ENCODE data around the gene CACNA2D2.

CACNA2D2 gene

DNA sequence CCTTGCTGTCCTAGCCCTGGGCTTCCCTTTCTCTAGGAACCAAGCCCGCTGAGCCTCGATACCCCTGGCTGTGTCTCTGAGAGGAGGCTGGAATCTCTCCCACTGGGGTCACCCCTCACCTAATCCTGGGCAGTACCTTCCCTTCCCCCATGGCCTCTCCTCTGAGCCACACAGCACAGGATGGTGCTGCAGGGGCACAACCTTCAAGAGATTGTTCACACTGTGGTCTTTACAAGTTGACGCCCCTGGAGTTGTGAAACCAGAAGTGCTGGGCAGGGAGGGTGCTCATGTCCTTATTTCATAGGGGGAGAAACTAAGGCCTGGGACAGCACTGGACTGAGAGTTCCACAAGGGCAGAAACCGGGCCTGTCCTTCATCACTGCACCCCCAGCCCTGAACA, 73.2 kb downstream of the CACNA2D2 start:
- Mint-ChIP-seq H3K36me3 (ENCODE audit: low read depth) (no peaks in the 10 kb centered on the region), H3K27ac (no peak overlapping the region), H3K27me3 (ENCODE audit: low read depth) (no peaks in the 10 kb centered on the region), H3K4me3 (no peak overlapping the region), H3K4me1 (ENCODE audit: low read depth) (peaks cover 2% of the 10 kb centered on the region), H3K9me3 (no peaks in the 10 kb centered on the region)
- no peak for DNase-seq (ENCODE audit: low spot score)

DNA sequence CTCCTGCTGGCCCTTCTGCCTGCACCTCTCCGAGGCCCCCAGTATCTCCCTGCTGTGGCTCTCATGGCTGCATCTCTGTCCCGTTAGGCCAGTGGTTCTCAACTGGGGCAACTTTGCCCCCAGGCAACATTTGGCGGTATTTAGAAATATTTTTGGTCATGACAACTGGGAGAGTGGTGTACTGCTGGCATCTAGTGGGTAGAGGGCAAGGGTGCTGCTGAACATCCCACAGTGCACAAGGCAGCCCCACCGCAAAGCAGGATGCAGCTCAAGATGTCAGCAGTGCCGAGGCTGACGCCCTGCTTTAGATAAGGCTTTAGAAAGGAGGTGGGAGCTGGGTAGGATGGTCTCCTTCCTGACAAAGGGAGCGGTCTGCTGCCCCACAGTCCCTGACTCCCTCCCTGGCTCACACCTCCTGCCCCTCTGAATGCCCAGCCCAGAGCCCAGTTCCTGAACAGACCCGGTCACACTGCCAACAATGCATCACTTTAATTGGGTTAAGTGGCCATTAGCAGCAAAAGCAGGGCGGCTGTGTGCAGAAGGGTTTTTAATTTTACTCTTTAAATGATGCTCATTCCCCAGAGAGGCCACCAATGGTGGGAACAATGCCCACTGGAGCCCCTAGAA, 75.3 kb downstream of the CACNA2D2 start:
- no peaks in the 10 kb centered on the region for H3K4me1 Mint-ChIP-seq (ENCODE audit: low read depth)
- no peak overlapping the region for H3K4me3 Mint-ChIP-seq
- no peak for DNase-seq (ENCODE audit: low spot score)
- H3K36me3 Mint-ChIP-seq (ENCODE audit: low read depth): no peaks in the 10 kb centered on the region
- H3K27me3 Mint-ChIP-seq (ENCODE audit: low read depth): no peaks in the 10 kb centered on the region
- H3K27ac Mint-ChIP-seq: no peak overlapping the region
- H3K9me3 Mint-ChIP-seq: no peaks in the 10 kb centered on the region

DNA sequence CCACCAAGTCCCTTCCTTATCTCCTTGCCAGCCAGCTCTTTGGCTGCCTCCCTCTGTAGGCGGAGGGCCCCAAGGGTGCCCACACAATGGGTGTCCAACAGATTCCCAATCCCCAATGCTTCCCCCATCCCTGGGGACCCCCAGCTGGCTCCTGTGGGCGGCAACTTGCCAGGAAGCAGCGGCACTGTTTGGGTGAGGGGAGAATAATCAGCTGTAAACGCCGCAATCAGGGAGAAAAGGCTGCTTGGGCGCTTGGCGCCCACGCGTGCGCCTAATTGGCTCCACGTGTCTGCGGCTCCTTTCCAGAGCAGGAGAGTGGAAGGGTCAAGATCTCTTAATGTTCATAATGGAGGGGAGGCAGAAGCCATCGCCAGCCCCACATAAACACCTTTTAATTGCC, 76.2 kb downstream of the CACNA2D2 start:
- no peaks in the 10 kb centered on the region for H3K9me3 Mint-ChIP-seq
- no peaks in the 10 kb centered on the region for H3K36me3 Mint-ChIP-seq (ENCODE audit: low read depth)
- DNase-seq (ENCODE audit: low spot score): no peak
- H3K27ac Mint-ChIP-seq: no peak overlapping the region
- H3K4me1 Mint-ChIP-seq (ENCODE audit: low read depth): no peaks in the 10 kb centered on the region
- H3K4me3 Mint-ChIP-seq: no peak overlapping the region
- no peaks in the 10 kb centered on the region for H3K27me3 Mint-ChIP-seq (ENCODE audit: low read depth)

DNA sequence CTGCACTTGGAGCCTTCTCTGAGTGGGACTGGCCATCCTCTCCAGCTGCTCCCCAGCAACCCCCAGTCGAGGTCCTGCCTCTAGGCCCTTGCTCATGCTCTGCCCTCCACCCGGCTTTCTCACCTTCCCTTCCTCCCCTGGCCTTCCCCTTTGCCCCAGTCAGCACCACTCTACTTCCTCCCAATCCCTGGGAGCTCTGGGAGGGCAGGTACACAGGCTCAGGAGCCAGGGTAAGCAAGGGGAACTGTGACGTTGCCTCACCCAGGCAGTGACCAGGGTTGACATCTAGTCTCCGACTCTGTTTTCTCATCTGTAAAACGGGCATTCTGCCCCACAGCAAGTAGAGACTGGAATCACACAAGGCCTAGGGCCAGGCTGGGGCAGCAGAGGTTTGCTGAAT, 77.5 kb downstream of the CACNA2D2 start:
- no peaks in the 10 kb centered on the region for H3K36me3 Mint-ChIP-seq (ENCODE audit: low read depth)
- no peak overlapping the region for H3K27ac Mint-ChIP-seq
- H3K4me1 Mint-ChIP-seq (ENCODE audit: low read depth): no peaks in the 10 kb centered on the region
- H3K9me3 Mint-ChIP-seq: no peaks in the 10 kb centered on the region
- H3K27me3 Mint-ChIP-seq (ENCODE audit: low read depth): no peaks in the 10 kb centered on the region
- H3K4me3 Mint-ChIP-seq: no peak overlapping the region
- no peak for DNase-seq (ENCODE audit: low spot score)

DNA sequence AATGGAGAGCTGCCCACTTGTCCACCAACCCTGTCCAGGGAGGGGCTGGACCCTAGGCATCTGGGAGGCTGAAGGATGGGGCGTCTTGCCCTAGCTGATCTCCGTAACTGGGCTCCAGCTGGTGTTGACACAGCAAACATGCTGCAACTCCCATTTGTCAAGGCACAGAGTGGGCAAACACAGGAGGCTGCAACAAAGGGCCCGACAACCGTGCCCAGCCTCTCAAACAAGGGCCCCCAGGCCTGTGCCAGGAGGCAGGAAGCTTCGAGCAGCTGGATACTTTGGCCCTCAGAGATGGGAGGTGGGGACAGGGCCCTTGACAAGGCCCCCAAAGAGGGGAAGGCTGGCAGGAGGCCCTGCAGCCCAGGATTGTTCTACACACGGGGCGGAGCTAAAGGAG, 79.9 kb downstream of the CACNA2D2 start:
- no peaks in the 10 kb centered on the region for H3K9me3 Mint-ChIP-seq

DNA sequence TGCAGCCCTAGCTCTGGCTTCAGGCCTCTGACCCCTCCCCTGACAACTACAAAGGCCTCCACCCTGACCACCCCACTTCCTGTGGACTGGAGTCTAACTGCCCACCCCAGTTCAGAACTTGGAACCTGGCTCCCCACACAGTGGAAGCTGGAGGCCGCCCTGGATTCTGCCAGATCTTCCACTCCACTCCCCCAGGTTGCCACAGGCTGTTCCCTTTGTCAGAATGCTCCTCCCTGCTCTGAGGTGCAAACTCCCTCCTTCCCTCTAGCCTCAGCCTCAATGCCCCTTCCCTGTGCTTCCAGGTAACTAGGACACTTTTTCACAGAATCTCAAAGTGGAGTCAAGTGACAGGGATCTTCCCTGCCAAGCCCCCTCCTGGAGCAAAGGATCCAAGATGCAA, 81.3 kb downstream of the CACNA2D2 start:
- Mint-ChIP-seq H3K36me3 (ENCODE audit: low read depth) (no peaks in the 10 kb centered on the region), H3K27me3 (ENCODE audit: low read depth) (no peaks in the 10 kb centered on the region), H3K27ac (no peak overlapping the region), H3K9me3 (no peaks in the 10 kb centered on the region), H3K4me3 (no peak overlapping the region), H3K4me1 (ENCODE audit: low read depth) (no peaks in the 10 kb centered on the region)
- DNase-seq (ENCODE audit: low spot score): no peak

More for the DNA sequence above, 79.9 kb downstream of the CACNA2D2 start:
- Mint-ChIP-seq H3K4me3 (no peak overlapping the region), H3K4me1 (ENCODE audit: low read depth) (no peaks in the 10 kb centered on the region), H3K27ac (no peak overlapping the region), H3K36me3 (ENCODE audit: low read depth) (no peaks in the 10 kb centered on the region), H3K27me3 (ENCODE audit: low read depth) (no peaks in the 10 kb centered on the region)
- no peak for DNase-seq (ENCODE audit: low spot score)

DNA sequence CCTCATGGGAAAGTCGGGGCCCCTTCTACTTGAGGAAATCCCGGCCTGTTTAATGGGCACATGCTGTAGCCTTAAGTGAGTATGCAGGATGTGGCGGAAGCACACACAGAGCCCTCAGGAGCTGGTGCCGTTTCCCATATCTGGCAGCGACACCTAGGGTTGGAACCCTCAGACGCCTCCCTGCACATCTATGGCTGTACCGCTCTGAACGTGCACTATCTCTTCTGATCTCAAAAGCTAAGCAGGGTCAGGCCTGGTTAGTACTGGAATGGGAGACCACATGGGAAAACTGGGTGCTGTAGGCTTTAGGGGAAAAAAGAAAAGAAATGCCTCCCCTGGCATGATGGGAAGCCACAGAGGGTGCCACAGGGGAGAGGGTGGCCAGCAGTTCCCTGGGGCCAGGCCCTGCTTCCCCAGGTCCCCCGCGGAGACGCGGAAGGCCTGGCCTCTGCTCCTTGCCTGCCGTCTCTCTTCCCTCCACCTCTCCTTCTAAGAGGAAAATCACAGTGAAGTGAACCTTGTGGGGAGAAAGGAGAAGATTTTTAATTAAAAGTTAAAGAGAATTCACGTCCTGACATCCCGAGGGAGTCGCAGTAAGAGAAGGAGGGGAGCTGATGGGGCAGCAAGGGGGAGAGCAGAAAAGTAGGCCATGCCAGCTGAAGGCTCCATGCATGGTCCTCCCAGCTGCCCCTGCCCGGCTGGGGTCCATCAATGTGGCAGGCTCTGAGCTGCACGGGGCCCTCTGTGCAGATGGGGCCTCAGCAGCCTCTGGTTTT, 83.7 kb downstream of the CACNA2D2 start:
- no peak for DNase-seq (ENCODE audit: low spot score)
- no peaks in the 10 kb centered on the region for H3K4me1 Mint-ChIP-seq (ENCODE audit: low read depth)
- H3K27me3 Mint-ChIP-seq (ENCODE audit: low read depth): no peaks in the 10 kb centered on the region
- no peak overlapping the region for H3K4me3 Mint-ChIP-seq
- no peak overlapping the region for H3K27ac Mint-ChIP-seq
- no peaks in the 10 kb centered on the region for H3K9me3 Mint-ChIP-seq
- H3K36me3 Mint-ChIP-seq (ENCODE audit: low read depth): no peaks in the 10 kb centered on the region

DNA sequence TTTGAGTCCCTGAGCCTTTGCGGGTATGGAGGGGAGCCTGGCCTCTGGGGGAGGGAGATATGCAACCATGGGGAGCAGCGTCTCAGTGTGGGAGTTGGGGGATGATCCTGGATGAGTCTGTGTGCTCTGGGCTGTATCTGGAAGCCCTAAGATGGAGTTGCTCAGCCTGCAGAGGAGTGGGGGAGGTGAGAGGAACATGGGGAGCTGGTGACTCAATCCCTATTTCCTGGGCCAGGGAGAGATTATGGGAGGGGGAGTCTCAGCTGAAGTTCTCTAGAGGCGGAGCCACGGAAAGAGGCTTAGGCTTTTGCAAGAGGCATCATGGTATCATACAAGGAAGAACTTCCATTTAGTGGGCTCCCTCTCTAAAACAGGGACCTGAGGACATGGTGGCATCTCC, 84.6 kb downstream of the CACNA2D2 start:
- H3K4me3 Mint-ChIP-seq: no peak overlapping the region
- H3K27me3 Mint-ChIP-seq (ENCODE audit: low read depth): no peaks in the 10 kb centered on the region
- no peaks in the 10 kb centered on the region for H3K36me3 Mint-ChIP-seq (ENCODE audit: low read depth)
- no peaks in the 10 kb centered on the region for H3K9me3 Mint-ChIP-seq
- H3K27ac Mint-ChIP-seq: no peak overlapping the region
- no peaks in the 10 kb centered on the region for H3K4me1 Mint-ChIP-seq (ENCODE audit: low read depth)
- DNase-seq (ENCODE audit: low spot score): no peak

DNA sequence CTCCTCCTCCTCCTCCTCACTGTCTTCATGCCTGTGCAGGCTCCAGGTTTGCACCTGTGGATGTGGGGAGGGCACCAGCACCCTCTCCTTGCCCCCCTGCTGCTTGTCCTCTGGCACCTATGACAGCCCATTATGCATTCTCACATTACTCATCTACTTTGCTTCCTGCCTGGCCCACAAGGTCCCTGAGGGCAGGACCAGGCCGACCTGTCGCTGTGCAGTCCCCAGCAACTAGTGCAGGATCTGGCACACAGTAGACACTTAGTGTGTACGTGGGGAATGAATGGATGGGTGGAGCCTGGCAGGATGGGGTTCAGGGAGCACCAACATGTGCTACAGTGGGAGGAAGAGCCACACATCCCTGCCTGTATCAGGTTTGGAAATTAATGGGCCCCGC, 85.8 kb downstream of the CACNA2D2 start:
- Mint-ChIP-seq H3K27me3 (ENCODE audit: low read depth) (no peaks in the 10 kb centered on the region), H3K36me3 (ENCODE audit: low read depth) (no peaks in the 10 kb centered on the region), H3K9me3 (no peaks in the 10 kb centered on the region), H3K27ac (no peak overlapping the region), H3K4me1 (ENCODE audit: low read depth) (no peaks in the 10 kb centered on the region), H3K4me3 (no peak overlapping the region)
- no peak for DNase-seq (ENCODE audit: low spot score)

DNA sequence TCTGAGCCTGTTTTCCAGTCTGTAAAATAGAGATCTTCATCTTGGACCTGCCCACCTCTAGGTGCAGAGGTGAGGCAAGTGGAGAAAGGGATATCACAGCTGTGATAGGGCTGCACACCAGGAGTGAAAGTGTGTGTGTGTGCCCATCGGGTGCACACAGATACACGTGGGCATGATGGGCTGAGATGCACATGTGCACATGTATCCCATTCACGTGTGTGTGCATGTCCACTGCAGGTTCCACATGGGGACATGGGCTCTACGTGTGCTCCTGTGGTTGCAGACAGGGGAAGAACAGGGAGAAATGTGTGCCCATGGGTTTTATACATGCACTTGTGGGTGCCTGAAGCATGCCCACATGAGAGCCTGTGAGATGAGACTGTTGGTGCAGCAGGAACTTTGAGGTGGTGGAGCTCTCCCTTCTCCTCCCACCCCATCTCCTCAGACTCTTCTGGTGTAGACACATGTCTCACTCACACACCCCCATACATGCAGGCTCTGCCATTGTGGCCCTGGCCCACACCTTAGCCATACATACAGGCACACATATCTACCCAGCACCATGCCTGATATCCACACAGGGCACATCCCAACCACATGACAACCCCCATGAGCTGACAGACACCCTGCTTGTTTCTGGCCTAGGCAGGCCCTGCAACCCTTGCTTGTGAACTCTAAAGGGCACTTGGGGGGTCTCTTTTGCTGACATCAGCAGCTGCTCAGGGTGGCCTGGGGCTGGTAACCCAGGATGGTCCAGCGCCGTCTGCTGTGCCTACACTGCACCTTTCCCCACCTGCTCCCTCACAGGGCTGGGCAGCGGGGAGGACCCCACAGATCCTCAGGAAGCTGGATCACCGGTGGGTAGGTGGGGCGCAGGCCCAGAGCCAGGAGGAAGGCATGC, 86.4 kb downstream of the CACNA2D2 start:
- Mint-ChIP-seq H3K4me3 (no peak overlapping the region), H3K27ac (no peak overlapping the region), H3K27me3 (ENCODE audit: low read depth) (no peaks in the 10 kb centered on the region), H3K36me3 (ENCODE audit: low read depth) (no peaks in the 10 kb centered on the region), H3K4me1 (ENCODE audit: low read depth) (no peaks in the 10 kb centered on the region), H3K9me3 (no peaks in the 10 kb centered on the region)
- DNase-seq (ENCODE audit: low spot score): no peak

DNA sequence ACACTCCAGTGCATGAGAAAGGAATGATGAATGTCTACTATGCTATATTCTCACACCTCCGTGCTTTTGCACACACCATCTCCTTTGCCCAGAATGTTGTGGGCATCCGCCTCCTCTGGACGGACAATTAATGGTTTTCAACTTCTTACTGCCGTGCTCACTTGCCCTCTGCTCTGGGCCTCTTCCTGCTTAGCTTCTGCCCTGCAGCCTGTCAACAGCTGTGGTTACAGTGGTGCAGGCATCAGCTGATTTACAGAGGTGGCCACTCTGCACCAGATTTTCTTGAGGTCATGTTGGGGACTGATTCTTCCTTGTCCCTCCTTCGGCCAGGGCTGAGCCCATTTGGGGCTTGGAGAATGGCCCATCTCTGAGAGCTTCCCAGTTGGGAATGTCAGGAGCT, 87.6 kb downstream of the CACNA2D2 start:
- Mint-ChIP-seq H3K36me3 (ENCODE audit: low read depth) (no peaks in the 10 kb centered on the region), H3K27ac (no peak overlapping the region), H3K9me3 (no peaks in the 10 kb centered on the region), H3K4me1 (ENCODE audit: low read depth) (no peaks in the 10 kb centered on the region), H3K4me3 (no peak overlapping the region), H3K27me3 (ENCODE audit: low read depth) (no peaks in the 10 kb centered on the region)
- no peak for DNase-seq (ENCODE audit: low spot score)

DNA sequence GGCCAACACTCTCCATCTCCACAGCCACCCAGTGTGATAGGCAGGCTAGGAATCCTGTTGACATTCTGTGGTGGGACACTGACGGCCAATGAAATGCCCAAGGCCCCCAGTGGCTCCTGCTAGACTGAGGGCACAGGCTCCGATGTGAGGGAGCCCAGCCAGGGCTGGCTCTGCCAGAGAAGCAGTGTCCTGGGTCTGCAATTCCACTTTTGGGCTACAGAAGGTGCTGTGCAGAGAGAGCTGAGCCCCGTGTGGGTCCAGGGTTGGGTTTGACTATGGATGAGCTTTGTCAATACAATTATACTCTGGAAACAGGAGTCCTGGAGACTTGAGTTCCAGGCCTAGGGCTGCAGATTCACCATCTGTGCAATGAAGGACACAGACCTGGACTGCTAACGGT, 88.4 kb downstream of the CACNA2D2 start:
- no peaks in the 10 kb centered on the region for H3K9me3 Mint-ChIP-seq
- H3K4me1 Mint-ChIP-seq (ENCODE audit: low read depth): no peaks in the 10 kb centered on the region
- H3K4me3 Mint-ChIP-seq: no peak overlapping the region
- H3K27me3 Mint-ChIP-seq (ENCODE audit: low read depth): no peaks in the 10 kb centered on the region
- no peak overlapping the region for H3K27ac Mint-ChIP-seq
- DNase-seq (ENCODE audit: low spot score): no peak
- H3K36me3 Mint-ChIP-seq (ENCODE audit: low read depth): no peaks in the 10 kb centered on the region

DNA sequence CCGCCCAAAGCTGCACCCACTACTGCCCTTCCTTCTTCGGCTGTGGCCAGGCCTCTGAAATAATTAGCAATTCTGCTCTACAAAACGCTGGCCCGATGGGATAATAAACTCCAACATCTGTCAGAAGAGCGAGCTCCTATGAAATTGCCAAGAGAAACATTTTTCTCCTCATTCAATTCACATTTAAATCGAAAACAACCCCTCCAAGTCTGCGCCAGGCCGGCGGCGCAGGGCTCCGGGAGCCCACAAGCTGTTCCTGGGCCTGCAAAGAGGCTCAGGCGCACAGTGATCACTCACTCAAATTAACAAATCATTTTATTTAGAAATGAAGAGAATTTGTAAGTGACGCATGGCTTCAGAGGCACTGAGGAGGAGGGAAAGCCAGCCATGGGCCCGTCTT, 88.8 kb downstream of the CACNA2D2 start:
- Mint-ChIP-seq H3K27me3 (ENCODE audit: low read depth) (no peaks in the 10 kb centered on the region), H3K9me3 (no peaks in the 10 kb centered on the region), H3K4me3 (no peak overlapping the region), H3K4me1 (ENCODE audit: low read depth) (no peaks in the 10 kb centered on the region), H3K27ac (no peak overlapping the region), H3K36me3 (ENCODE audit: low read depth) (no peaks in the 10 kb centered on the region)
- DNase-seq (ENCODE audit: low spot score): no peak

DNA sequence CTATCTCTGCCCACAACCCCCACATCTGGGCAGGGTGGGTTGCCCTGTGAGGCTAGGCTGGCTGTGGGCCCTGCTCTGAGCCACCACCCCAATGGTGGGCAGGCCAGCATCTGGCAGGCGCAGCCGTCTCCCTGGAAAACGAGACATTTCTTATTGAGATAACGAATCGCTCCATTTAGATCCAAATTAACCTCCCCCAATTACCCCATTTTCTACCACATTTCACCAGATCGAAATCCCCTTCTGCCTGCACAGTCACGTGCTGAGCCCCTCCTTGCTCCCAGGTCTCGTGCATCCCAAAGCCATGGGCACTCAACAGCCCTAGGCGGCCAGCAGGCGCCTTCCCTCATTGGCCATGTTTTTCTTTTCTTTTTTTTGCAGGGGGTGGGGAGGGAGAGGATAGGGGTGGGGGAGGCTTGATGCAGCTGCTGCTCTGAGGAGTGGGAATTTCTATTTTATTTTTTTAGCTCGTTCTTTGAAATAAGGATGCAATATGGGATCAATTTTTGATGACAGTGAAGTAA, 91.1 kb downstream of the CACNA2D2 start:
- Mint-ChIP-seq H3K9me3 (no peaks in the 10 kb centered on the region), H3K27ac (no peak overlapping the region), H3K4me1 (ENCODE audit: low read depth) (no peaks in the 10 kb centered on the region), H3K4me3 (no peak overlapping the region), H3K36me3 (ENCODE audit: low read depth) (no peaks in the 10 kb centered on the region), H3K27me3 (ENCODE audit: low read depth) (no peaks in the 10 kb centered on the region)
- no peak for DNase-seq (ENCODE audit: low spot score)
